OCI-LY3 (cell line): Measurements from ENCODE around the gene SLC6A20.

Source experiments
- EZH2phosphoT487 ChIP-seq: fragments of 200-600 bp; shearing (Covaris generic); IDR thresholded peaks from 2 replicates; pipeline ENCODE4 v1.6.1; 2018; ENCODE audit warnings: antibody characterized with exemption, mixed run types, low read depth
- TF ChIP-seq, protein P1 (sequence below): fragments of 200-600, 300-600 bp; sonication (generic); IDR thresholded peaks from 2 replicates; pipeline ENCODE4 v1.5.1; 2014; ENCODE audit warnings: antibody characterized with exemption, low read length, low read depth

GRCh38 chr3:45774581-45775521 is 21.5 kb downstream of the SLC6A20 start:
- TF ChIP-seq, protein P1, sequence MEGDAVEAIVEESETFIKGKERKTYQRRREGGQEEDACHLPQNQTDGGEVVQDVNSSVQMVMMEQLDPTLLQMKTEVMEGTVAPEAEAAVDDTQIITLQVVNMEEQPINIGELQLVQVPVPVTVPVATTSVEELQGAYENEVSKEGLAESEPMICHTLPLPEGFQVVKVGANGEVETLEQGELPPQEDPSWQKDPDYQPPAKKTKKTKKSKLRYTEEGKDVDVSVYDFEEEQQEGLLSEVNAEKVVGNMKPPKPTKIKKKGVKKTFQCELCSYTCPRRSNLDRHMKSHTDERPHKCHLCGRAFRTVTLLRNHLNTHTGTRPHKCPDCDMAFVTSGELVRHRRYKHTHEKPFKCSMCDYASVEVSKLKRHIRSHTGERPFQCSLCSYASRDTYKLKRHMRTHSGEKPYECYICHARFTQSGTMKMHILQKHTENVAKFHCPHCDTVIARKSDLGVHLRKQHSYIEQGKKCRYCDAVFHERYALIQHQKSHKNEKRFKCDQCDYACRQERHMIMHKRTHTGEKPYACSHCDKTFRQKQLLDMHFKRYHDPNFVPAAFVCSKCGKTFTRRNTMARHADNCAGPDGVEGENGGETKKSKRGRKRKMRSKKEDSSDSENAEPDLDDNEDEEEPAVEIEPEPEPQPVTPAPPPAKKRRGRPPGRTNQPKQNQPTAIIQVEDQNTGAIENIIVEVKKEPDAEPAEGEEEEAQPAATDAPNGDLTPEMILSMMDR = no peak
- TF ChIP-seq EZH2phosphoT487 = no peak
